Ishikawa (cell line): ENCODE data around the gene GNRH2.

ENCODE experiments used
- CEBPB ChIP-seq: IDR thresholded peaks from 2 replicates; pipeline ENCODE4 v1.6.1; 2012
- CREB1 ChIP-seq: IDR thresholded peaks from 2 replicates; pipeline ENCODE4 v1.6.1; 2012; ENCODE audit warnings: low read depth
- EGR1 ChIP-seq: IDR thresholded peaks from 2 replicates; pipeline ENCODE4 v1.6.1; 2012
- EP300 ChIP-seq: IDR thresholded peaks from 2 replicates; pipeline ENCODE4 v1.6.1; 2012; ENCODE audit warnings: borderline replicate concordance
- FOXM1 ChIP-seq: IDR thresholded peaks from 2 replicates; pipeline ENCODE4 v1.6.1; 2012; ENCODE audit warnings: low read depth, borderline replicate concordance
- MAX ChIP-seq: IDR thresholded peaks from 2 replicates; pipeline ENCODE4 v1.6.1; 2012
- NFIC ChIP-seq: IDR thresholded peaks from 2 replicates; pipeline ENCODE4 v1.6.1; 2012
- RAD21 ChIP-seq: IDR thresholded peaks from 2 replicates; pipeline ENCODE4 v1.6.1; 2012; ENCODE audit warnings: low read depth
- REST ChIP-seq: IDR thresholded peaks from 2 replicates; pipeline ENCODE4 v1.6.1; 2012; ENCODE audit warnings: low read depth, mild to moderate bottlenecking
- TAF1 ChIP-seq: IDR thresholded peaks from 2 replicates; pipeline ENCODE4 v1.6.1; 2012; ENCODE audit warnings: low read depth, mild to moderate bottlenecking
- TCF12 ChIP-seq: IDR thresholded peaks from 2 replicates; pipeline ENCODE4 v1.6.1; 2012; ENCODE audit warnings: low read depth
- TEAD4 ChIP-seq: IDR thresholded peaks from 2 replicates; pipeline ENCODE4 v1.6.1; 2012
- USF1 ChIP-seq: IDR thresholded peaks from 2 replicates; pipeline ENCODE4 v1.6.1; 2012
- YY1 ChIP-seq: IDR thresholded peaks from 2 replicates; pipeline ENCODE4 v1.6.1; 2012; ENCODE audit warnings: low read depth
- ZBTB7A ChIP-seq: IDR thresholded peaks from 2 replicates; pipeline ENCODE4 v1.6.1; 2012; ENCODE audit warnings: low read depth

Gene GNRH2

GRCh38 chr20:3003416-3003815 is 40.0 kb upstream of the GNRH2 start:
- no peak for TF ChIP-seq TCF12
- no peak for TF ChIP-seq ZBTB7A
- no peak for TF ChIP-seq MAX
- TF ChIP-seq CREB1: no peak
- no peak for TF ChIP-seq TEAD4
- no peak for TF ChIP-seq TAF1
- no peak for TF ChIP-seq NFIC

- TF ChIP-seq CEBPB: no peak
- no peak for TF ChIP-seq EGR1
- no peak for TF ChIP-seq YY1
- TF ChIP-seq USF1: no peak
- TF ChIP-seq FOXM1: no peak
- no peak for TF ChIP-seq NFIC
- TF ChIP-seq REST: no peak
- TF ChIP-seq CREB1: no peak
- TF ChIP-seq ZBTB7A: no peak
- no peak for TF ChIP-seq RAD21
- no peak for TF ChIP-seq MAX
- no peak for TF ChIP-seq TCF12
- TF ChIP-seq EP300: no peak
- no peak for TF ChIP-seq TEAD4
- no peak for TF ChIP-seq TAF1
Measured at GRCh38 chr20:3010985-3011723, 32.3 kb upstream of the GNRH2 start.

- TF ChIP-seq CEBPB (no peak), TEAD4 (no peak), FOXM1 (no peak), USF1 (no peak), MAX (no peak)
Measured at GRCh38 chr20:3011752-3012151, 31.7 kb upstream of the GNRH2 start.

GRCh38 chr20:3013771-3014170 is 29.7 kb upstream of the GNRH2 start:
- TF ChIP-seq CEBPB (no peak), CREB1 (no peak), RAD21 (no peak), FOXM1 (no peak), YY1 (no peak), USF1 (no peak), MAX (no peak), NFIC (no peak), ZBTB7A (no peak), TCF12 (no peak), TAF1 (no peak), EP300 (no peak), TEAD4 (no peak), EGR1 (no peak), REST (no peak)

- no peak for TF ChIP-seq NFIC
- no peak for TF ChIP-seq YY1
- no peak for TF ChIP-seq USF1
- TF ChIP-seq EP300: no peak
- TF ChIP-seq CEBPB: no peak
- TF ChIP-seq TAF1: no peak
- no peak for TF ChIP-seq REST
- TF ChIP-seq FOXM1: no peak
- TF ChIP-seq TCF12: no peak
- TF ChIP-seq CREB1: no peak
- TF ChIP-seq ZBTB7A: no peak
- no peak for TF ChIP-seq EGR1
- no peak for TF ChIP-seq MAX
- TF ChIP-seq RAD21: no peak
- TF ChIP-seq TEAD4: no peak
Measured at GRCh38 chr20:3014179-3014578, 29.2 kb upstream of the GNRH2 start.
